Gastroesophageal sphincter (tissue), 3 donors: ENCODE data around the gene RHBDF1.

Source experiments
- POLR2A ChIP-seq, 2 donors: fragments of 450-650 bp; IDR thresholded peaks; one replicate each; pipeline ENCODE4 v1.6.1; 2017; ENCODE audit warnings: antibody characterized with exemption in 2 of 2, mild to moderate bottlenecking in 2 of 2, moderate library complexity in 1 of 2
- POLR2AphosphoS5 ChIP-seq: sonication (generic); formaldehyde crosslinking; IDR thresholded peaks from one replicate; pipeline ENCODE4 v1.6.1; 2017; ENCODE audit warnings: antibody characterized with exemption
- TF ChIP-seq, protein P1 (sequence below), 4 experiments: fragments of 200-600 bp in 2 of 4; fragments of 450-650 bp in 2 of 4; sonication (generic) in 1 of 4; IDR thresholded peaks; one replicate each; pipeline ENCODE4 v1.5.1; 2017 to 2019; ENCODE audit warnings: antibody characterized with exemption in 4 of 4, mild to moderate bottlenecking in 2 of 4, moderate library complexity in 2 of 4

DNA sequence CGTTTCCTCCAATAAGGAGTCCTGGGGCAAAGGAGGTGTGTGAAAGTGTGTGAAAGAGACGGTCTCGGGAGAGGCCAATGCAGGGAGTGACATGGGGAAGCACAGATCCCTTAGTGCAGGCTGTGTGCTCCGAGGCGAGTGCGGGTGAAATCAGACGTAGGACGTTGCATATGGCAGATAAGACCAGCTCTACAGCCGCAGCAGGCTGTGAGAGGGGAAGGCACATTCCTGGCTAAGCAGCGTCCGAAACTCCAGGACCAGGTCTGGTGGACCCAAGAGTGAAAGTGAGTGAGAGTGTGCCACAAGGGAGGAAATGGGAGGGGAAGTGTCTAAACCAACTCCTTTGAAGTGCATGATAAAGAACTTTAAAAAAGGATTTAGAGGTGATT, 30.4 kb downstream of the RHBDF1 start:
- TF ChIP-seq POLR2A (IDR thresholded peaks at IDR 0.05) (no peak), POLR2AphosphoS5 (no peak)
- TF ChIP-seq, protein P1, sequence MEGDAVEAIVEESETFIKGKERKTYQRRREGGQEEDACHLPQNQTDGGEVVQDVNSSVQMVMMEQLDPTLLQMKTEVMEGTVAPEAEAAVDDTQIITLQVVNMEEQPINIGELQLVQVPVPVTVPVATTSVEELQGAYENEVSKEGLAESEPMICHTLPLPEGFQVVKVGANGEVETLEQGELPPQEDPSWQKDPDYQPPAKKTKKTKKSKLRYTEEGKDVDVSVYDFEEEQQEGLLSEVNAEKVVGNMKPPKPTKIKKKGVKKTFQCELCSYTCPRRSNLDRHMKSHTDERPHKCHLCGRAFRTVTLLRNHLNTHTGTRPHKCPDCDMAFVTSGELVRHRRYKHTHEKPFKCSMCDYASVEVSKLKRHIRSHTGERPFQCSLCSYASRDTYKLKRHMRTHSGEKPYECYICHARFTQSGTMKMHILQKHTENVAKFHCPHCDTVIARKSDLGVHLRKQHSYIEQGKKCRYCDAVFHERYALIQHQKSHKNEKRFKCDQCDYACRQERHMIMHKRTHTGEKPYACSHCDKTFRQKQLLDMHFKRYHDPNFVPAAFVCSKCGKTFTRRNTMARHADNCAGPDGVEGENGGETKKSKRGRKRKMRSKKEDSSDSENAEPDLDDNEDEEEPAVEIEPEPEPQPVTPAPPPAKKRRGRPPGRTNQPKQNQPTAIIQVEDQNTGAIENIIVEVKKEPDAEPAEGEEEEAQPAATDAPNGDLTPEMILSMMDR (IDR thresholded peaks at IDR 0.05), result no peak
